Measurements from ENCODE around the gene COPS8.

The COPS8 gene

GRCh38 chr2:237085248-237086221 is at the start of gene COPS8:
Gene COPS8, plus strand, starts transcription at chr2:237085889. Its CDS starts 76 bp downstream, at chr2:237085965.
- peak; percentile 92 for DNase-seq

- no peak for DNase-seq
Observed at GRCh38 chr2:237039301-237040031, 46.2 kb upstream of the COPS8 start.

DNA sequence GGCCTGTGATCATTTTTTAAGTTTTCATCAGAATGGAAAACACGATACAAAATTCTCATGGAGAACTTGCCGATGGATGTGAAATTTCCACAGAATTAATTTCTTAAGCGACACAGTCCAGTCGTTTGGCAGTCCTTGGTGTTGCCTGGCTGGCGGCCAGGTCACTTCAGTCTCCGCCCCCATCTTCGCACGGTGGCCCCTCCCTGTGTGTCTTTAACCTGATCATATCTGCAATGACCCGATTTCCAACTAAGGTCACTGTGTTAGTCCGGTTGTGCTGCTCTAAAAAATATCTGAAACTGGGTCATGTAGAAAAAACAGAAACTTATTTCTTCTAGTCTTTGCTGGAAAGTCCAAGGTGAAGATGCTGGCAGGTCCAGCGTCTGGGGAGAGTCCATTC is 44.5 kb upstream of the COPS8 start:
- DNase-seq: no peak

- DNase-seq: no peak
Observed at GRCh38 chr2:237042101-237042500, 43.6 kb upstream of the COPS8 start.

DNA sequence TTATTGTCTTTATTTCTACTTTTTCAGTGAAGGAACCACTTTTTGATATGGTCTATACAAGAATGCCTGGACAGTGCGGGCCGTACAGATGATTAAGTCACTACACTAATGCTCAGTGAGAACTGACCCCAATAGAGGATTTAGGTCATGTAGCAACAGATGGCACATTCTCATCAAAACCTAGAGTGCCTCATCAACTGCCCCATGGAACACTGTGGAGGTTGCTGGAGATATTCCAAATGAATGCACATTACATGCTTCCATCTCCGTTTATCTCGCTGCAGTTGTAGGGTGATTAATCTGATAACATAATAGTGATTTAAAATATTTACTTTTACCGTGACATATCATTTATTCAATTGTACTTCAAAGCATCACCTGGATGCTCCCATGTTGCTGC is 41.8 kb upstream of the COPS8 start:
- no peak for DNase-seq

DNA sequence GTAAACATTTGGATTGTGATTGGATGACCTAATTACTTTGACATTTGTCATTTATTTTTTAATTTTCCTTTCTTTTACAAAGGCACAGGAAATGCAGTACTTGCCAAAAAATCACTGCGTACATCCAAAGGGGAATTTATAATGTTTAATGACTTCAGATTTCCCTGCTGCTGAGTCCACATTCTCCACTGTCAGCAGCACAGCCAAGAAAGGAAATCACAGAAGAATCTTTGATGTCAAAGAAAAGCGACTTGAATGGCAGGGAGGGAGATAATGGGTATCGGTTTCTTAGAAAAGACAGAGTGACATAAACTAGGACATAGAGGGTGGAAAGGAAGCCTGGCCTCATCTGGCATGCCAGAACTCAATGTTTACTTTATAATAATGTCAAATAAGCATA is 41.4 kb upstream of the COPS8 start:
- no peak for DNase-seq

GRCh38 chr2:237045449-237045848 is 40.2 kb upstream of the COPS8 start:
- DNase-seq: no peak

- no peak for DNase-seq
Observed at GRCh38 chr2:237048595-237048994, 37.1 kb upstream of the COPS8 start.

- no peak for DNase-seq
Observed at GRCh38 chr2:237051861-237052260, 33.8 kb upstream of the COPS8 start.

DNA sequence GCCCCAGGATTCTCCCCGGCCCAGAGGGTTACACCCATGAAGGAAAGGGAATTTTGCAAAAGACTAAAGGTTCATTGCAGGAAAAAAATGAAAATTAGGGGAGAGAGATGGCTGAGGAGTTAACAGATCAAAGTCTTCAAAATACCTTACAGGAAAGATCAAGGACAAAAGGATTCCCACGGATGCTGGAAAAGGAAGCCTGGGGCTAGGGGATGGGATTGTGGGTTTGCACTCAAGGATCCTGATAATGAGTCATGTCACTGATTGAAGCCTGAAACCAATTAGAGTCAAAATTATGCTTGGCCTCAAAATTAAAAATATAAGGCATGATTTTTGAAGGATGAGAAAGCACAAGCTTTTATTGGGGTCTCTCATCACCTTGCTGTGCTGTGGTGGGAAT is 32.6 kb upstream of the COPS8 start:
- DNase-seq: no peak

- DNase-seq: no peak
Observed at GRCh38 chr2:237055386-237056100, 30.1 kb upstream of the COPS8 start.

DNA sequence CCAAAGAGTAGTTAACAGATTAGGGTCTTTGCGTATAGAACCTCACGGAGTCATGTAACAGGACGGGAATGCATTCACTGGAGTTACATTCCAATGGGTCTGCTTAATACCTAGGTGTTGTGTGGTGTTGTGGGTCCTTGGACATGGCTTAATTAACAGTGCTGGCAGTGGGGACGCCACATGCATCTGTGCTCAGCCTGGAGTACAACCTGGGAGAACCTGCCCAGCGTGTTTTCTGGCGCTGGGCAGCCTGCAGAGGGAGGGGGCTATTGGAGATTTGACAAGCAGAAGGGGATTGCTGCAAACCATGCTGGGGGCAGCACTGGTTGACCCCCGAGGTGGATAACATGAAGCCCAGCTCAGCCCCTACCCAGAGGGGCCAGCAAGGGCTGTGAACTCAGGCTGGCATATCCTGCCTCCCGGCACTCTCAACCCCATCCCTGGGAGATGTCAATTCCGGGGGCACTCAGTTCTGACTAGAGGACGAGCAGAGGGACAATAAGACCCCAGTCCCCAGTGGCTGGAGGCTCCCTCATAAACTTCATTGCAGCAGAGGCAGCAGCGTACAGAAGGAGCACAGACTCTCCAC is 29.3 kb upstream of the COPS8 start:
- no peak for DNase-seq

- DNase-seq: no peak
Observed at GRCh38 chr2:237057107-237057506, 28.6 kb upstream of the COPS8 start.

GRCh38 chr2:237057893-237058300 is 27.8 kb upstream of the COPS8 start:
- DNase-seq: no peak

DNA sequence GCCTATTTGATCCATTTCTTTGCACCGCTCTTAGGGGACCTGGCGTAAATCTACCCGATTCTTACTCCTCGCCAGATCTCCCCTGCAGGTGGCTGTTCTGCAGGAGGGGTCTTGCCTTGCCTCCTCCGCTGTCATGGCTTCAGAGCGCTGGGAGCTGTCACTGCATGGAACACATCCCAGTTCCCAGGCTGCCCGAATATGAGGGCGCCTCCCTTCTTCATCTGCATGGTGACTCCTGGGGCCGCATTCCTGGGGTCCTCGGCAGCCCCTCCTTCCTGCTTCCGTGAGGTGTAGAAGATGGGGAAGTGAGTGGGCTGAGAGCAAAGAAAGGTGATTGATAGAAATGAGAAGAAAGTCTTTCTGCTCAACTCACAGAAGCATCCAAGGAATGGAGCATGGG is 27.3 kb upstream of the COPS8 start:
- DNase-seq: no peak

GRCh38 chr2:237059155-237059875 is 26.4 kb upstream of the COPS8 start:
- no peak for DNase-seq

DNA sequence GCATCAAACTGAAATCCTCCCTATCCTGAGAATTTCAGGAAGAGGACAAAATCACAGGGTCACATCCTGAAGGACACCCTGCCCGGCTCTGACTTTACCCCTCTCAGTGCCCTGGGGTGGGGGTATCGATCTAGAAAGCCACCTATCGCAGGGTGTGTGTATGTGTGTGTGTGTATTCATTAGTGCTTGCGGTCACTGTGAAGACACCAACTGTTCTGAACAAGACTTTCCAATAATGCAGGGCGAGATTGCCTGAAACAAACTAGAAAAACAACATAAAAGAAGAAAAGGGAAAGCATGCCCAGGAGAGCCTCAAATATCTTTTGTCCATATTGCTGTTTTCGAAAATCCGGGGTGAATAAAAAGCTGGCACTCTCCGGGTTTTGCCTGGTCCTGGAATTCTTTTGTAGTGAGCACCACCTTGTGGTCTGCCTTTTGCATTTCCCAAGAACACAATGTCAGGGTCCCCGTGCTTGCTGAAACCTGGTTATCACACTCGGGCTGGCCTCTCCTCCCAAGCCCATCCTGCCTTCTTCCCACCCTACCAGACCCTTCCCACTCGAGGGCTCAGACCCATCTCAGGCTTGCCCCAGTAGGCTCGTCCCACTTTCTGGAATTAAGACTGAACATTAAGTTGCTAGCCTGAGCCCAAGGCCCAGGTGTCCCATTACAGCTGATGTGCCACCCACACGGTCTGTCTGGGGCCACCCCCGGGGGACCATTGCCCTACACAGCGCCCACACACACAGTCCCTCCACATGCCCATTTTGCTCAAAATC is 25.0 kb upstream of the COPS8 start:
- peak; percentile 30 for DNase-seq

GRCh38 chr2:237061356-237061755 is 24.3 kb upstream of the COPS8 start:
- DNase-seq: no peak

GRCh38 chr2:237062585-237062984 is 23.1 kb upstream of the COPS8 start:
- no peak for DNase-seq

GRCh38 chr2:237064203-237065070 is 21.3 kb upstream of the COPS8 start:
- no peak for DNase-seq

GRCh38 chr2:237065071-237065377 is 20.7 kb upstream of the COPS8 start:
- no peak for DNase-seq
